GM23338 (cell line): Measurements from ENCODE around the gene TTC39A. TPM values are rescaled to one million over a fixed set of nuclear protein-coding genes. Genes with fewer than 3 reads are reported as not detected.

Source experiments
- ATAC-seq: fragments of 200-7000 bp; cut with Tn5 transposase; 3 replicates; pipeline ENCODE4 v1.9.1; 2020
- DNase-seq: peaks from one replicate; pipeline ENCODE4 v3.0.0-alpha.2; 2015; ENCODE audit warnings: low spot score
- H2AFZ ChIP-seq: fragments of 200-600 bp; sonication (generic); 2 replicates; pipeline ENCODE4 v1.8.0; 2016; ENCODE audit warnings: antibody characterized with exemption, mild to moderate bottlenecking, moderate library complexity
- H3F3A ChIP-seq: fragments of 200-600 bp; sonication (generic); replicated peaks from 2 replicates; pipeline ENCODE4 v1.8.0; 2017; ENCODE audit warnings: antibody characterized with exemption, mixed run types, low read depth
- H3K27ac ChIP-seq: fragments of 200-600 bp; sonication (generic); 2 replicates; pipeline ENCODE4 v1.6.1; 2016; ENCODE audit warnings: low read depth
- H3K27me3 ChIP-seq: fragments of 200-600 bp; sonication (generic); 2 replicates; pipeline ENCODE4 v1.8.0; 2016; ENCODE audit warnings: mild to moderate bottlenecking, mixed run types, moderate library complexity; ENCODE audit not compliant: insufficient read depth
- H3K36me3 ChIP-seq: fragments of 200-600 bp; sonication (generic); 2 replicates; pipeline ENCODE4 v1.8.0; 2016; ENCODE audit warnings: mild to moderate bottlenecking; ENCODE audit not compliant: insufficient read depth
- H3K4me1 ChIP-seq: fragments of 200-600 bp; sonication (generic); 2 replicates; pipeline ENCODE4 v1.8.0; 2016; ENCODE audit warnings: mild to moderate bottlenecking, moderate library complexity; ENCODE audit not compliant: insufficient read depth
- H3K4me2 ChIP-seq: fragments of 200-600 bp; sonication (generic); 2 replicates; pipeline ENCODE4 v1.7.1; 2017; ENCODE audit warnings: mixed run types
- H3K4me3 ChIP-seq: fragments of 200-600 bp; sonication (generic); 2 replicates; pipeline ENCODE4 v1.6.1; 2016; ENCODE audit warnings: mixed run types
- H3K79me2 ChIP-seq: fragments of 200-600 bp; sonication (generic); replicated peaks from 2 replicates; pipeline ENCODE4 v1.8.0; 2017; ENCODE audit warnings: mild to moderate bottlenecking; ENCODE audit not compliant: insufficient read depth
- H3K9me2 ChIP-seq: fragments of 200-600 bp; sonication (generic); 2 replicates; pipeline ENCODE4 v1.8.0; 2017; ENCODE audit not compliant: insufficient read depth
- H4K20me1 ChIP-seq: fragments of 200-600 bp; sonication (generic); replicated peaks from 2 replicates; pipeline ENCODE4 v1.8.0; 2017; ENCODE audit warnings: mild to moderate bottlenecking; ENCODE audit not compliant: insufficient read depth
- H3K27ac Mint-ChIP-seq: 2 replicates; pipeline ENCODE4 v1.8.0; 2020; ENCODE audit warnings: inconsistent platforms, mild to moderate bottlenecking, moderate library complexity, mixed read lengths
- H3K27me3 Mint-ChIP-seq: 3 replicates; pipeline ENCODE4 v1.8.0; 2022; ENCODE audit warnings: low read depth, mild to moderate bottlenecking, moderate library complexity, mixed read lengths, inconsistent platforms; ENCODE audit not compliant: insufficient read depth, poor library complexity
- H3K36me3 Mint-ChIP-seq: 3 replicates; pipeline ENCODE4 v1.8.0; 2021; ENCODE audit warnings: low read depth, mild to moderate bottlenecking, inconsistent platforms, moderate library complexity, mixed read lengths
- H3K4me1 Mint-ChIP-seq: 3 replicates; pipeline ENCODE4 v1.8.0; 2020; ENCODE audit warnings: mild to moderate bottlenecking, inconsistent platforms, mixed read lengths
- H3K4me3 Mint-ChIP-seq: 3 replicates; pipeline ENCODE4 v1.8.0; 2021; ENCODE audit warnings: moderate library complexity, mild to moderate bottlenecking, inconsistent platforms, mixed read lengths
- H3K9me3 Mint-ChIP-seq: 3 replicates; pipeline ENCODE4 v1.8.0; 2020; ENCODE audit warnings: moderate library complexity, mild to moderate bottlenecking, inconsistent platforms, mixed read lengths
- EZH2 ChIP-seq: fragments of 200-600 bp; sonication (generic); IDR thresholded peaks from one replicate; pipeline ENCODE4 v1.8.0; 2017; ENCODE audit warnings: antibody characterized with exemption, mild to moderate bottlenecking, low read depth; ENCODE audit not compliant: unreplicated experiment
- JUNB ChIP-seq: IDR thresholded peaks from one replicate; pipeline ENCODE4 v1.6.1; 2016; ENCODE audit warnings: antibody characterized with exemption; ENCODE audit not compliant: unreplicated experiment
- NANOG ChIP-seq: IDR thresholded peaks from 2 replicates; pipeline ENCODE4 v1.6.1; 2016; ENCODE audit warnings: antibody characterized with exemption, borderline replicate concordance
- POLR2AphosphoS5 ChIP-seq: IDR thresholded peaks from 2 replicates; pipeline ENCODE4 v1.6.1; 2016; ENCODE audit warnings: antibody characterized with exemption, low read depth
- ZNF114 ChIP-seq: fragments of 250-450 bp; sonication (Bioruptor Pico); IDR thresholded peaks from 2 replicates; pipeline ENCODE4 v1.5.0; 2020; ENCODE audit warnings: mild to moderate bottlenecking, moderate library complexity
- ZNF331 ChIP-seq: fragments of 250-450 bp; sonication (Bioruptor Pico); IDR thresholded peaks from 2 replicates; pipeline ENCODE4 v1.5.0; 2020; ENCODE audit warnings: low read depth, mild to moderate bottlenecking, moderate library complexity
- ZNF462 ChIP-seq: fragments of 250-450 bp; sonication (Bioruptor Pico); IDR thresholded peaks from 2 replicates; pipeline ENCODE4 v1.5.0; 2020; ENCODE audit warnings: mild to moderate bottlenecking, moderate library complexity
- polyA plus RNA-seq: library from polyadenylated mRNA; unstranded; fragments of >200 nt; fragmentation: Nextera tagmentation; extraction: Ambion mirVana; gene quantifications from 2 replicates; pipeline ENCODE4 v1.2.1, GENCODE V29; 2016
- total RNA-seq: library from RNA; depleted of rRNA; stranded (reverse); fragments of >200 nt; shearing (Covaris generic); gene quantifications from 2 replicates; pipeline ENCODE4 v1.2.3, GENCODE V29; 2014
- TF ChIP-seq, protein P1 (sequence below), 2 experiments: fragments of 200-600 bp in 1 of 2; sonication (generic) in 1 of 2; conservative IDR thresholded peaks; 2 replicates each; pipeline versions ENCODE4 v1.5.1 to v1.6.1; 2016 to 2017; ENCODE audit warnings: antibody characterized with exemption in 2 of 2, low read depth in 2 of 2, mild to moderate bottlenecking in 2 of 2, moderate library complexity in 1 of 2

Gene TTC39A
- total and polyA plus RNA-seq, 2 experiments from 2014 or later = 2.3 to 7.1 TPM

DNA sequence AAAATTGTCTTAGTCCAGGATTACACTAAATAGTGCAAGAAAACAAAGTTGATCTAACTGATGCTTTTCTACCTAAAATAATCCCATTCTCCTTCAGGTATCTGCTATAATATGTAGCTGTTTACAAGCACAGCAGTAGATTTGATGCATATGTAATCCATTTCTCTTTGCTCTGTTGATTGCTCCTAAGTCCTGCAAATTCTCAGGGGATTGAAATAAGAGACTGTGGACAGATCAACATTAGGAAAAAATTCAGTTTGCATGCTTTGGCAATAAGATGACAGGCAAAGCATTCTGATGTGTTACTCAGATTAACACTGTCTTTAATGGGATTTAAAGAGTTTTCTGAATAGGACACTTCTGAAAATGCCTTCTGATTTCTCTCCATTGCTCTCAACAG is 59.6 kb downstream of the TTC39A start:
- no peak overlapping the region for H3K27ac Mint-ChIP-seq
- no peaks in the 10 kb centered on the region for H3F3A ChIP-seq
- no peaks in the 10 kb centered on the region for H3K36me3 ChIP-seq
- H3K4me1 Mint-ChIP-seq = peaks cover 7% of the 10 kb centered on the region; the same call in 2 of the 3 replicates
- no peak overlapping the region for H3K27ac ChIP-seq
- H3K4me2 ChIP-seq = no peak overlapping the region
- peaks cover 4% of the 10 kb centered on the region for H3K27me3 Mint-ChIP-seq
- H2AFZ ChIP-seq = no peak overlapping the region
- peaks cover 8% of the 10 kb centered on the region; the same call in 1 of the 2 replicates for H4K20me1 ChIP-seq
- no peaks in the 10 kb centered on the region for H3K9me2 ChIP-seq
- no peak for DNase-seq
- no peaks in the 10 kb centered on the region for H3K27me3 ChIP-seq
- no peak overlapping the region for H3K4me3 Mint-ChIP-seq
- no peak for ATAC-seq
- TF ChIP-seq EZH2 (no peak), ZNF114 (no peak), ZNF331 (CRISPR knock-in tag) (no peak), NANOG (no peak), ZNF462 (no peak)
- H3K36me3 Mint-ChIP-seq = peaks cover 10% of the 10 kb centered on the region; the same call in 2 of the 3 replicates
- H3K79me2 ChIP-seq = peaks cover 24% of the 10 kb centered on the region
- H3K9me3 Mint-ChIP-seq = no peaks in the 10 kb centered on the region
- H3K4me1 ChIP-seq = peaks cover 9% of the 10 kb centered on the region
- H3K4me3 ChIP-seq = no peak overlapping the region

DNA sequence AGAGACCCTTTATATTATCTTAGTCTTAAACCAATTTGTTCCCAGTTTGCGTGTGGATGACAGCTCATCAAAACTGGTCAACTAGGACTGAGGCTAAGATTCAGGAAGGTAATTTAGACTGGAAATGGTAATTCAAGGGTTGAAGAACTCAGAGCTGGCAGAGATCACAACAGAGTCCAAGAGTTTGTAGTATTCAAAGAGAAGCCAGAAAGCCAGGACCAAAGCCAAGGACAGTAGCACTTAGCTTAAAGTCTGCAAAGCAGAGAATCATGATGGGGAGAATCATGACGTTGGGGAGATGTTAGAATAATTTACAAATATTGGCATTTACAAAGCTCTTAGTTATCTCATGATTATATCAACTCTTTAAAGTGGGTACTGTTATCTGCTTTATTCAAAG is 61.7 kb downstream of the TTC39A start:
- TF ChIP-seq JUNB (no peak), ZNF114 (no peak), POLR2AphosphoS5 (no peak)
- TF ChIP-seq, protein P1, sequence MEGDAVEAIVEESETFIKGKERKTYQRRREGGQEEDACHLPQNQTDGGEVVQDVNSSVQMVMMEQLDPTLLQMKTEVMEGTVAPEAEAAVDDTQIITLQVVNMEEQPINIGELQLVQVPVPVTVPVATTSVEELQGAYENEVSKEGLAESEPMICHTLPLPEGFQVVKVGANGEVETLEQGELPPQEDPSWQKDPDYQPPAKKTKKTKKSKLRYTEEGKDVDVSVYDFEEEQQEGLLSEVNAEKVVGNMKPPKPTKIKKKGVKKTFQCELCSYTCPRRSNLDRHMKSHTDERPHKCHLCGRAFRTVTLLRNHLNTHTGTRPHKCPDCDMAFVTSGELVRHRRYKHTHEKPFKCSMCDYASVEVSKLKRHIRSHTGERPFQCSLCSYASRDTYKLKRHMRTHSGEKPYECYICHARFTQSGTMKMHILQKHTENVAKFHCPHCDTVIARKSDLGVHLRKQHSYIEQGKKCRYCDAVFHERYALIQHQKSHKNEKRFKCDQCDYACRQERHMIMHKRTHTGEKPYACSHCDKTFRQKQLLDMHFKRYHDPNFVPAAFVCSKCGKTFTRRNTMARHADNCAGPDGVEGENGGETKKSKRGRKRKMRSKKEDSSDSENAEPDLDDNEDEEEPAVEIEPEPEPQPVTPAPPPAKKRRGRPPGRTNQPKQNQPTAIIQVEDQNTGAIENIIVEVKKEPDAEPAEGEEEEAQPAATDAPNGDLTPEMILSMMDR (conservative IDR thresholded peaks at IDR 0.05; ENCODE audit: low read depth in 2 of 2) = no peak
- no peak for ATAC-seq
- Mint-ChIP-seq H3K4me3 (no peak overlapping the region), H3K27ac (no peak overlapping the region), H3K36me3 (peaks cover 10% of the 10 kb centered on the region; the same call in 2 of the 3 replicates), H3K9me3 (no peaks in the 10 kb centered on the region), H3K4me1 (peaks cover 22% of the 10 kb centered on the region), H3K27me3 (peaks cover 4% of the 10 kb centered on the region)
- Histone ChIP-seq H3F3A (no peaks in the 10 kb centered on the region), H3K27me3 (no peaks in the 10 kb centered on the region), H3K4me2 (no peak overlapping the region), H3K79me2 (peaks cover 37% of the 10 kb centered on the region), H3K4me3 (no peak overlapping the region), H2AFZ (no peak overlapping the region), H4K20me1 (peaks cover 13% of the 10 kb centered on the region; the same call in 1 of the 2 replicates), H3K9me2 (no peaks in the 10 kb centered on the region), H3K4me1 (peaks cover 14% of the 10 kb centered on the region), H3K27ac (peak overlapping the region; percentile 64), H3K36me3 (no peaks in the 10 kb centered on the region)
- no peak for DNase-seq
